Measurements from ENCODE around the gene LRBA. TPM values are rescaled to one million over a fixed set of nuclear protein-coding genes. Genes with fewer than 3 reads are reported as not detected.

LRBA gene
- polyA plus RNA-seq, 2 of the 4 experiments (the other 2 are of a cell fraction) = 10.7 to 25.1 TPM

GRCh38 chr4:150972592-150972991 is 42.5 kb downstream of the LRBA start:
- DNase-seq (ENCODE audit: low read depth in 1 of 2, low spot score in 1 of 2) = no peak
- H3K4me1 ChIP-seq = no peaks in the 10 kb centered on the region
- ATAC-seq = no peak
- H3K27ac ChIP-seq = no peak overlapping the region
- POLR2A ChIA-PET = no interaction called here
- FAIRE-seq = no peak
- H3K4me2 ChIP-seq = no peak overlapping the region
- CTCF ChIA-PET = no interaction called here
- WGBS (ENCODE audit: missing lambda C conversion rate) = 11% methylated on average over 1 of the region's 1 CpG
- no peak overlapping the region for H3K4me3 ChIP-seq
- H3K9me3 ChIP-seq = no peaks in the 10 kb centered on the region
- TF ChIP-seq BCL3 (IDR thresholded peaks at IDR 0.05) (no peak), NR3C1 (IDR thresholded peaks at IDR 0.05) (no peak), ELK1 (IDR thresholded peaks at IDR 0.05; ENCODE audit: low read depth, low read length) (no peak), MAFK (IDR thresholded peaks at IDR 0.05; ENCODE audit: partially characterized antibody) (no peak)

GRCh38 chr4:150971901-150972300 is 43.2 kb downstream of the LRBA start:
- DNase-seq (ENCODE audit: low read depth in 1 of 2, low spot score in 1 of 2) (no peak), ATAC-seq (no peak), FAIRE-seq (no peak)
- POLR2A ChIA-PET = interaction anchor here (0.9 kb wide), 1 partner anchor 44 kb away, joined by 3 read pairs; no protein-coding TSS in a partner anchor
- CTCF ChIA-PET = interaction anchor here (1.1 kb wide), 1 partner anchor 105 kb away, joined by 4 read pairs; no protein-coding TSS in a partner anchor
- H3K4me1 ChIP-seq = no peaks in the 10 kb centered on the region
- H3K4me3 ChIP-seq = no peak overlapping the region
- no peak overlapping the region for H3K27ac ChIP-seq
- H3K9me3 ChIP-seq = no peaks in the 10 kb centered on the region
- no peak for TF ChIP-seq ESRRA (IDR thresholded peaks at IDR 0.05; ENCODE audit: borderline replicate concordance, low read length)
- TF ChIP-seq USF2 (IDR thresholded peaks at IDR 0.05) = no peak
- no peak for TF ChIP-seq GATA3 (IDR thresholded peaks at IDR 0.05; ENCODE audit: borderline replicate concordance)
- no peak for TF ChIP-seq ELK1 (IDR thresholded peaks at IDR 0.05; ENCODE audit: low read depth, low read length)
- TF ChIP-seq CBX8 (IDR thresholded peaks at IDR 0.05) = no peak
- TF ChIP-seq CBX2 (IDR thresholded peaks at IDR 0.05; ENCODE audit: borderline replicate concordance, low read depth) = no peak
- TF ChIP-seq RNF2 (IDR thresholded peaks at IDR 0.05; ENCODE audit: borderline replicate concordance, low read depth) = no peak
- no peak for TF ChIP-seq FOSB (CRISPR knock-in tag; IDR thresholded peaks at IDR 0.05)
- no peak for TF ChIP-seq ZSCAN20 (CRISPR knock-in tag; IDR thresholded peaks at IDR 0.05)
- no peak for TF ChIP-seq NR3C1 (IDR thresholded peaks at IDR 0.05)
- TF ChIP-seq TP53 (CRISPR knock-in tag; IDR thresholded peaks at IDR 0.05) = no peak
- TF ChIP-seq BCL3 (IDR thresholded peaks at IDR 0.05) = no peak
- no peak for TF ChIP-seq JUN (IDR thresholded peaks at IDR 0.05)
- TF ChIP-seq E2F6 (IDR thresholded peaks at IDR 0.05; ENCODE audit: borderline replicate concordance, low read depth) = no peak
- TF ChIP-seq PHF8 (IDR thresholded peaks at IDR 0.05; ENCODE audit: borderline replicate concordance, low read depth) = no peak
- TF ChIP-seq EHMT2 (IDR thresholded peaks at IDR 0.05; ENCODE audit: low read depth) = no peak
- TF ChIP-seq HDAC2 (IDR thresholded peaks at IDR 0.05) = no peak
- TF ChIP-seq CTCF (IDR thresholded peaks at IDR 0.05) = no peak
- no peak for TF ChIP-seq BHLHE40 (IDR thresholded peaks at IDR 0.05; ENCODE audit: low read depth, low read length)
- no peak for TF ChIP-seq NFE2L2 (conservative IDR thresholded peaks at IDR 0.05; ENCODE audit: low read length)
- no peak overlapping the region for H3K4me2 ChIP-seq

Measured in A549 (cell line).